Measurements from ENCODE around the gene AKT2.
A peak's percentile ranks its signal among the peaks of the same experiment; 100 is the strongest.

The AKT2 gene

GRCh38 chr19:40190891-40191835, 94.0 kb downstream of the AKT2 start, which contains the start of gene MAP3K10:
Gene MAP3K10, plus strand, starts transcription at chr19:40191426. Its CDS starts 606 bp downstream, at chr19:40192032.
- DNase-seq (ENCODE audit: low spot score), result peak; percentile 92

- no peak for DNase-seq (ENCODE audit: low spot score)
Observed at GRCh38 chr19:40184273-40184672, 100.9 kb downstream of the AKT2 start.
